HepG2 (cell line): ENCODE measurements around the gene OVAAL. TPM values are rescaled to one million over a fixed set of nuclear protein-coding genes. Genes with fewer than 3 reads are reported as not detected.

Experiments
- ATF7-NPFF ChIP-seq: sonication (generic); formaldehyde crosslinking; IDR thresholded peaks from 2 replicates; pipeline ENCODE4 v1.8.1; 2023; ENCODE audit warnings: mild to moderate bottlenecking, low read depth, missing genetic modification reagents, moderate library complexity
- BCL6 ChIP-seq: IDR thresholded peaks from 2 replicates; pipeline ENCODE4 v1.6.1; 2016; ENCODE audit warnings: missing genetic modification reagents, missing compliant biosample characterization
- CBX5 ChIP-seq: sonication (generic); formaldehyde crosslinking; IDR thresholded peaks from 2 replicates; pipeline ENCODE4 v1.4.0; 2020; ENCODE audit warnings: missing genetic modification reagents, borderline replicate concordance
- CREB1 ChIP-seq, 2 experiments: fragments of 450-650 bp in 1 of 2; IDR thresholded peaks; 2 replicates each; pipeline ENCODE4 v1.6.1; 2016 to 2017; ENCODE audit warnings: control low read depth in 1 of 2, mild to moderate bottlenecking in 1 of 2, missing compliant biosample characterization in 1 of 2, missing genetic modification characterization in 1 of 2
- EP300 ChIP-seq, 3 experiments: sonication (generic) in 1 of 3; formaldehyde crosslinking in 1 of 3; IDR thresholded peaks; 2 replicates each; pipeline versions ENCODE4 v1.5.1 to v1.6.1; 2011 to 2020; ENCODE audit warnings: low read depth in 2 of 3, low read length in 2 of 3, borderline replicate concordance in 1 of 3, improper control_type of control experiment in 1 of 3, mild to moderate bottlenecking in 1 of 3, missing genetic modification reagents in 1 of 3, moderate library complexity in 1 of 3
- FOXA3 ChIP-seq: IDR thresholded peaks from 2 replicates; pipeline ENCODE4 v1.6.1; 2016; ENCODE audit warnings: missing genetic modification reagents, missing compliant biosample characterization
- GZF1 ChIP-seq: sonication (generic); formaldehyde crosslinking; IDR thresholded peaks from 2 replicates; pipeline ENCODE4 v1.5.1; 2020; ENCODE audit warnings: mild to moderate bottlenecking, missing genetic modification reagents
- HDAC2 ChIP-seq: sonication (generic); formaldehyde crosslinking; IDR thresholded peaks from 2 replicates; pipeline ENCODE4 v1.4.0; 2020; ENCODE audit warnings: missing genetic modification reagents
- HOMEZ ChIP-seq: IDR thresholded peaks from 2 replicates; pipeline ENCODE4 v1.6.1; 2016; ENCODE audit warnings: low read depth
- HOXA3 ChIP-seq: sonication (generic); formaldehyde crosslinking; IDR thresholded peaks from 2 replicates; pipeline ENCODE4 v1.5.0; 2020; ENCODE audit warnings: missing genetic modification reagents
- IRF2 ChIP-seq: IDR thresholded peaks from 2 replicates; pipeline ENCODE4 v1.6.1; 2018; ENCODE audit warnings: missing genetic modification reagents, missing compliant biosample characterization
- MTA3 ChIP-seq: sonication (generic); formaldehyde crosslinking; IDR thresholded peaks from 2 replicates; pipeline ENCODE4 v1.4.0; 2020; ENCODE audit warnings: missing genetic modification reagents
- MYPOP ChIP-seq: sonication (generic); formaldehyde crosslinking; IDR thresholded peaks from 2 replicates; pipeline ENCODE4 v1.8.1; 2023; ENCODE audit warnings: mild to moderate bottlenecking, moderate library complexity, missing genetic modification reagents
- NR1H2 ChIP-seq: sonication (generic); formaldehyde crosslinking; IDR thresholded peaks from 2 replicates; pipeline ENCODE4 v1.8.1; 2022; ENCODE audit warnings: low read depth, missing genetic modification reagents, borderline replicate concordance
- PAXIP1 ChIP-seq: sonication (generic); formaldehyde crosslinking; conservative IDR thresholded peaks from 2 replicates; pipeline ENCODE4 v1.4.0; 2020; ENCODE audit warnings: mild to moderate bottlenecking, missing genetic modification reagents, moderate library complexity
- RXRB ChIP-seq: IDR thresholded peaks from 2 replicates; pipeline ENCODE4 v1.6.1; 2016; ENCODE audit warnings: borderline replicate concordance, missing genetic modification reagents, missing compliant biosample characterization
- SALL1 ChIP-seq: sonication (generic); formaldehyde crosslinking; IDR thresholded peaks from 2 replicates; pipeline ENCODE4 v1.8.0; 2022; ENCODE audit warnings: mild to moderate bottlenecking, missing genetic modification reagents
- SAP130 ChIP-seq: IDR thresholded peaks from 2 replicates; pipeline ENCODE4 v1.6.1; 2016; ENCODE audit warnings: low read depth
- TEAD3 ChIP-seq: optimal IDR thresholded peaks from 2 replicates; pipeline ENCODE3; 2016; ENCODE audit warnings: borderline replicate concordance
- ZBTB21 ChIP-seq: sonication (generic); formaldehyde crosslinking; IDR thresholded peaks from 2 replicates; pipeline ENCODE4 v1.4.0; 2020; ENCODE audit warnings: missing genetic modification reagents
- ZMAT3 ChIP-seq: sonication (generic); formaldehyde crosslinking; conservative IDR thresholded peaks from 2 replicates; pipeline ENCODE4 v1.7.0; 2021; ENCODE audit warnings: missing genetic modification reagents
- ZNF274 ChIP-seq: sonication (generic); formaldehyde crosslinking; IDR thresholded peaks from 2 replicates; pipeline ENCODE4 v1.5.1; 2020; ENCODE audit warnings: mild to moderate bottlenecking, missing genetic modification reagents
- ZNF296 ChIP-seq: sonication (generic); formaldehyde crosslinking; conservative IDR thresholded peaks from 2 replicates; pipeline ENCODE4 v1.5.0; 2020; ENCODE audit warnings: mild to moderate bottlenecking, missing genetic modification reagents
- polyA plus RNA-seq, 8 experiments: library from polyadenylated mRNA; depleted of rRNA in 3 of 8; stranded (reverse) in 7 of 8; unstranded in 1 of 8; fragments of >200 nt; fragmentation: Illumina TruSeq in 4 of 8; extraction: Trizol in 4 of 8; gene quantifications; 2 replicates each; pipeline versions ENCODE4 v1.2.1 to v1.2.3, GENCODE V29; 2011 to 2016; ENCODE audit warnings: low read depth in 4 of 8, missing spikeins in 1 of 8, mixed read lengths in 1 of 8; ENCODE audit not compliant: insufficient read depth in 1 of 8
- total RNA-seq, 5 experiments: library from RNA; depleted of rRNA; stranded (reverse); fragments of >200 nt; fragmentation: Illumina TruSeq; extraction: Trizol; gene quantifications; 2 replicates each; pipeline ENCODE4 v1.2.3, GENCODE V29; 2016; ENCODE audit warnings: low read depth in 1 of 5
- TF ChIP-seq, protein P1 (sequence below): sonication (generic); formaldehyde crosslinking; IDR thresholded peaks from 2 replicates; pipeline ENCODE4 v1.4.0; 2020; ENCODE audit warnings: missing genetic modification reagents, borderline replicate concordance

The OVAAL gene
- total and polyA plus RNA-seq, 2 of the 13 experiments (the other 11 are each of a cell fraction or from before 2014, with no cell fraction given): 0.04 TPM; not detected in 1

DNA sequence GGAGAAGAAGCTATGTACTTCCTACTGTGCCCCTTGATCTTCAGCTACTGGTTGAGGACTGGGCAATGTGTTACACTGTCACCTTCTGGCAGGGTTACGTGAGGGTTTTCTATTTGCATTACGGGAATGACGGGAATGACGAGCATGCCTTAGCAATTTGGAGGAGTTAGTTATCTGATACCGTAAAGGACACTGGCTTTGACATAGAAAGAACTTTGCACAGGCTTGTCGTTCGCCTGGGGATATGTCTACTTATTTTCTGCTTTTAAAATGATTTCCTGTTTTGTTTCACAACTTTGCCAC lies 36.6 kb upstream of the OVAAL start (continued):
- peak; percentile 1; the same call in 1 of the 2 replicates for TF ChIP-seq PAXIP1 (CRISPR knock-in tag)
- 0 out of 2 replicates have a peak, but pooled peaks have one; percentile 16 for TF ChIP-seq HOMEZ (CRISPR knock-in tag)
- TF ChIP-seq CBX5 (CRISPR knock-in tag): peak; percentile 55; the same call in 1 of the 2 replicates
- peak; percentile 49 for TF ChIP-seq SAP130 (CRISPR knock-in tag)
- TF ChIP-seq ZBTB21 (CRISPR knock-in tag): peak; percentile 60; the same call in 1 of the 2 replicates
- no peak for TF ChIP-seq ZNF296 (CRISPR knock-in tag)
- peak; percentile 19; the same call in 1 of the 2 replicates for TF ChIP-seq HDAC2
- TF ChIP-seq NR1H2 (CRISPR knock-in tag): no peak
- no peak for TF ChIP-seq ZMAT3
- TF ChIP-seq RXRB: 0 out of 2 replicates have a peak, but pooled peaks have one; percentile 23
- TF ChIP-seq IRF2 (CRISPR knock-in tag): 0 out of 2 replicates have a peak, but pooled peaks have one; percentile 19
- no peak for TF ChIP-seq ATF7-NPFF (CRISPR knock-in tag)
- TF ChIP-seq GZF1: peak; percentile 52; the same call in 1 of the 2 replicates
- TF ChIP-seq TEAD3 (CRISPR knock-in tag): peak; percentile 84
- peak; percentile 15; the same call in 1 of the 2 replicates for TF ChIP-seq HOXA3 (CRISPR knock-in tag)
- TF ChIP-seq EP300 (IDR thresholded peaks at IDR 0.05; ENCODE audit: low read depth in 2 of 2, low read length in 2 of 2): peak in 1 of 2 experiments; percentile 52; a peak in 1 of 4 replicates
- TF ChIP-seq EP300 (CRISPR knock-in tag; IDR thresholded peaks at IDR 0.05; ENCODE audit: borderline replicate concordance): no peak
- peak; percentile 82 for TF ChIP-seq CREB1 (IDR thresholded peaks at IDR 0.05)
- no peak for TF ChIP-seq CREB1 (CRISPR knock-in tag; IDR thresholded peaks at IDR 0.05)
- peak; percentile 31; the same call in 1 of the 2 replicates for TF ChIP-seq FOXA3 (CRISPR knock-in tag)
- TF ChIP-seq ZNF274 (CRISPR knock-in tag): no peak
- TF ChIP-seq, protein P1, sequence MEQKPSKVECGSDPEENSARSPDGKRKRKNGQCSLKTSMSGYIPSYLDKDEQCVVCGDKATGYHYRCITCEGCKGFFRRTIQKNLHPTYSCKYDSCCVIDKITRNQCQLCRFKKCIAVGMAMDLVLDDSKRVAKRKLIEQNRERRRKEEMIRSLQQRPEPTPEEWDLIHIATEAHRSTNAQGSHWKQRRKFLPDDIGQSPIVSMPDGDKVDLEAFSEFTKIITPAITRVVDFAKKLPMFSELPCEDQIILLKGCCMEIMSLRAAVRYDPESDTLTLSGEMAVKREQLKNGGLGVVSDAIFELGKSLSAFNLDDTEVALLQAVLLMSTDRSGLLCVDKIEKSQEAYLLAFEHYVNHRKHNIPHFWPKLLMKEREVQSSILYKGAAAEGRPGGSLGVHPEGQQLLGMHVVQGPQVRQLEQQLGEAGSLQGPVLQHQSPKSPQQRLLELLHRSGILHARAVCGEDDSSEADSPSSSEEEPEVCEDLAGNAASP (CRISPR knock-in tag): 0 out of 2 replicates have a peak, but pooled peaks have one; percentile 18
- peak; percentile 64 for TF ChIP-seq BCL6
- TF ChIP-seq MTA3 (CRISPR knock-in tag): no peak
- 0 out of 2 replicates have a peak, but pooled peaks have one; percentile 54 for TF ChIP-seq MYPOP
- TF ChIP-seq SALL1: 0 out of 2 replicates have a peak, but pooled peaks have one; percentile 20
